ENCODE data around the gene SPATC1L.

SPATC1L gene

DNA sequence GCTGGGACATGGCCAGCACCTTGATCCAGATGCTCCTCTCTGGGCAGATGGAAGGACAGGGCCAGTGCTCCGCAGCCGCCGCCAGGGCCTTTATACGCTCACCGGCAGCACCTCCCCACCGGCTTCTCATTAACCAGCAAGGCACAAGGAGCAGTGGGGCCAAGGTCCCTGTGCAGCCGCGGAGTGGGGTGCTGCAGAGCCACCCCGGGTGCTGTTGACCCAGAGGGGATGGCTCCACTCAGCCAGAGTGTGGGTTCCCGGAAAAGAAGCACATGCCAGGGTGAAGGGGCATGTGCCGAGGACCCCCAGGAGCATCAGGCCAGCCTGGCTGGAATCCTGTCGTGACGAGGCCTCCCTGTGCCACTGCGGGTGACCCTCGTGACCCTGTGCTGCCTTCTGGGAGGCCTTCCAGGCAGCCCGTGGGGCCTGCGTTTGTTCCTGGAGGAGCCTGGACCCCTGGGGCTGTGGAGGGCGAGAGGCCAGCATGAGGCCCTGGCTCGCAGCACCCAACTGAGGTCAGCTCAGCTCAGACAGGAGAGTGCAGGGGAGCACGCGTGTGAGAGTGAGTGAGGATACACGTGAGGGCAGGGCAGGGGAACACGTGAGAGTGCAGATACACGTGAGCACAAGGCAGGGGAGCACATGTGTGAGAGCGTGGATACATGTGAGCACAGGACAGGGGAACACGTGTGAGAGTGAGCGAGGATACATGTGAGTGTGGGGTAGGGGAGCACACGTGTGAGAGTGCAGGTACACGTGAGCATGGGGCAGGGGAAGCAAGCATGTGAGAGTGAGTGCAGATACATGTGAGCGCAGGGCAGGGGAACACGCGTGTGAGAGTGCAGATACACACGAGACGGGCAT lies 28.5 kb downstream of the SPATC1L start, which contains the start of gene FTCD:
Gene FTCD (minus strand): TSS at position 66 of the 864 bp plus-strand sequence. CDS start 56 bp downstream, at position 10.
- peak within 1 kb of the TSS in 1 of 2 experiments; percentile 72 for H3K14ac ChIP-seq (ENCODE audit: low read length in 2 of 2)
- H3K4ac ChIP-seq (ENCODE audit: low read depth in 1 of 2, low read length in 2 of 2): no peak within 1 kb of the TSS
- DNase-seq: no peak
- H3K18ac ChIP-seq (ENCODE audit: low read depth in 1 of 2, low read length in 2 of 2): peak within 1 kb of the TSS in 1 of 2 experiments; percentile 34
- H3K4me3 ChIP-seq (ENCODE audit: insufficient read depth in 1 of 2, low read depth in 1 of 2, low read length in 2 of 2): no peak within 1 kb of the TSS
- no peaks in the 10 kb centered on the region for H3K9me3 ChIP-seq (ENCODE audit: control insufficient read depth, low read length)
- peaks cover 0 to under 1% of the 10 kb centered on the region in 2 experiments for H3K27me3 ChIP-seq (ENCODE audit: control insufficient read depth in 1 of 2, insufficient read depth in 1 of 2, low read length in 2 of 2)
- no peak within 1 kb of the TSS for H3K9ac ChIP-seq (ENCODE audit: low read length)
- H3K36me3 ChIP-seq (ENCODE audit: control insufficient read depth in 1 of 2, insufficient read depth in 2 of 2, low read depth in 1 of 2, low read length in 2 of 2): peaks cover 4 to 30% of the 10 kb centered on the region in 2 experiments
- no peak within 1 kb of the TSS for H2BK12ac ChIP-seq (ENCODE audit: low read length in 2 of 2)
- H2AK5ac ChIP-seq (ENCODE audit: low read length, severe bottlenecking): no peak within 1 kb of the TSS
- H4K8ac ChIP-seq (ENCODE audit: low read length): no peak within 1 kb of the TSS
- H3K4me1 ChIP-seq (ENCODE audit: control insufficient read depth, insufficient read depth, low read depth, low read length): peaks cover 22% of the 10 kb centered on the region
- H3K4me2 ChIP-seq (ENCODE audit: low read length, poor library complexity, severe bottlenecking): no peak within 1 kb of the TSS
- no peak within 1 kb of the TSS for H2AFZ ChIP-seq (ENCODE audit: low read depth, low read length)
- H3K79me1 ChIP-seq (replicated peaks; ENCODE audit: low read length, poor library complexity, severe bottlenecking): peaks cover 2% of the 10 kb centered on the region
- H3K23ac ChIP-seq (ENCODE audit: low read length in 2 of 2): no peak within 1 kb of the TSS
- H3K27ac ChIP-seq (ENCODE audit: low read length, poor library complexity, severe bottlenecking): no peak within 1 kb of the TSS
- 89% methylated on average over 34 of the region's 34 CpGs for WGBS
- no peak within 1 kb of the TSS for H2BK120ac ChIP-seq (ENCODE audit: low read depth, low read length)
- no peak within 1 kb of the TSS for H2BK5ac ChIP-seq (ENCODE audit: low read depth, low read length, poor library complexity, severe bottlenecking)
- no peak within 1 kb of the TSS for H2BK15ac ChIP-seq (ENCODE audit: low read depth, poor library complexity, severe bottlenecking)
- peak within 1 kb of the TSS; percentile 35 for H4K91ac ChIP-seq (ENCODE audit: low read length)

DNA sequence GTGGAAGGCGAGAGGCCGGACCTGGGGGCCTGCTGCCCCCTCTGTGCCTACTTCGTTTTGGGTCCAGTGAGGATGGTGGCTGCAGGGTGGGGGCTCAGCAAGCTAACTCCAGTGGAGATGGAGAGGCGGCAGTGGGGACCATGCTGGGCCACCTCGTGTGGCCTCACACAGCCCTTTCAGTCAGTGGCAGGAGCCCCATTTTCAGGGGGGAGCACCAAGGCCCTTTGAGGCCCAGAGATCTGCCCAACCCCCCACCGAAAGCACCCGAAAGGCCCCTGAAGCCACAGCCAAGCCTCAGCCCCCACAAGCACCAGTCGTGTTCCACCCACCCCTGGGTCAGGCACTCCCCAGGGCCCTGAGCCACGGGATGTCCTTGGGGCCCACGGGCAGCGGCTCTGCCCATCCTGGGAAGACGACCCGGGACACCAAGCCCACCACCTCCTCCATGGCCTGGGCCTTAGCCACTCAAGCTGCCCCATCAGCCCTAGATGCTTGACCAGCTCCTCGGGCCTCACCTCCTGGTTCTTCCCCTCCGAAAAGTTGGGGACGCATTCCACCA lies 29.2 kb downstream of the SPATC1L start:
- Histone ChIP-seq H3K4me1 (ENCODE audit: control insufficient read depth, insufficient read depth, low read depth, low read length) (peaks cover 25% of the 10 kb centered on the region), H2BK15ac (ENCODE audit: low read depth, poor library complexity, severe bottlenecking) (no peak overlapping the region), H2BK5ac (ENCODE audit: low read depth, low read length, poor library complexity, severe bottlenecking) (no peak overlapping the region), H3K36me3 (ENCODE audit: control insufficient read depth in 1 of 2, insufficient read depth in 2 of 2, low read depth in 1 of 2, low read length in 2 of 2) (peaks cover 4 to 23% of the 10 kb centered on the region in 2 experiments), H3K79me1 (replicated peaks; ENCODE audit: low read length, poor library complexity, severe bottlenecking) (no peaks in the 10 kb centered on the region), H2AK5ac (ENCODE audit: low read length, severe bottlenecking) (no peak overlapping the region), H3K18ac (ENCODE audit: low read depth in 1 of 2, low read length in 2 of 2) (no peak overlapping the region), H3K27me3 (ENCODE audit: control insufficient read depth in 1 of 2, insufficient read depth in 1 of 2, low read length in 2 of 2) (peaks cover 0 to 7% of the 10 kb centered on the region in 2 experiments), H3K9ac (ENCODE audit: low read length) (no peak overlapping the region), H3K4me2 (ENCODE audit: low read length, poor library complexity, severe bottlenecking) (no peak overlapping the region), H3K23ac (ENCODE audit: low read length in 2 of 2) (no peak overlapping the region), H3K14ac (ENCODE audit: low read length in 2 of 2) (no peak overlapping the region), H2BK120ac (ENCODE audit: low read depth, low read length) (no peak overlapping the region), H3K4me3 (ENCODE audit: insufficient read depth in 1 of 2, low read depth in 1 of 2, low read length in 2 of 2) (no peak overlapping the region), H3K4ac (ENCODE audit: low read depth in 1 of 2, low read length in 2 of 2) (no peak overlapping the region), H4K8ac (ENCODE audit: low read length) (no peak overlapping the region), H2BK12ac (ENCODE audit: low read length in 2 of 2) (no peak overlapping the region), H4K91ac (ENCODE audit: low read length) (no peak overlapping the region), H3K27ac (ENCODE audit: low read length, poor library complexity, severe bottlenecking) (no peak overlapping the region), H2AFZ (ENCODE audit: low read depth, low read length) (no peak overlapping the region), H3K9me3 (ENCODE audit: control insufficient read depth, low read length) (no peaks in the 10 kb centered on the region)
- no peak for DNase-seq
- WGBS: 94% methylated on average over 16 of the region's 16 CpGs

DNA sequence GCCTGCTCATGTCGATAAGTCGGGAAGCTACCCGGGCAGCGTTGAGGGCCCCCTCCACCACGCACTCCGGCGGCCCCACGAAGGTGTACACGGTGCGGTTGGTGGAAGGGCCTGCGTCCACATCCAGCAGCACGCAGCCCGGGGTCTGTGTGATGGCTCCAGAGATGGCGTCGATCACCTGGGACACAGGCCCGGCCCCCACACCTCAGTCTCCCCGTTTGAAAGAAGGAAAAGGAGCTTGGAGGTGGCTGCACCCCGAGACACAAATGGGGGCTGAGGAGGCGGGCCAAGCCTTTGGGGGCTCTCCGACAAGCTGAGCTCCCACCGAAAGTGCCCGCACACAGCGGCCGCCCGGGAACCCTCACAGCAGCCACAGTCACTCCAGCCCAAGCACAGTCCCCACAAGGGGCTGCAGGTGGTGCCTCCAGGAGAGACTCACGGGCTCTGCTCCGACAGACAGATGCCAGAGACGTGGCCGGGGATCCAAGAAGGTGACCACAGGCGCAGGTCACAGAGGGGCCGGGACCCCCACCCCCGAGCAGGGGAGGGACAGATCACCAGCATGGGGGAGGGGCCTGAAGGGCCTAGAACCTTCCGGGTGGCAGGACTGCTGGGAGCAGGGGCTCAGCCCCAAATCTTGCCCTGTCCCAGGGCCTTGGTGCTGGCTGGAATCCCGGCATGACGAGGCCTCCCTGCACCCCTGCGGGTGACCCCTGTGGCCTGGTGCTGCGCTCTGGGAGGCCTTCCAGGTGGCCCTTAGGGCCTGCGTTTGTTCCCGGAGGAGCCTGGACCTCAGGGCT lies 29.9 kb downstream of the SPATC1L start:
- Histone ChIP-seq H3K14ac (ENCODE audit: low read length in 2 of 2) (no peak overlapping the region), H2AFZ (ENCODE audit: low read depth, low read length) (no peak overlapping the region), H2BK12ac (ENCODE audit: low read length in 2 of 2) (peak overlapping the region in 1 of 2 experiments; percentile 18), H3K27me3 (ENCODE audit: control insufficient read depth in 1 of 2, insufficient read depth in 1 of 2, low read length in 2 of 2) (peaks cover 0 to 14% of the 10 kb centered on the region in 2 experiments), H3K4me2 (ENCODE audit: low read length, poor library complexity, severe bottlenecking) (no peak overlapping the region), H3K36me3 (ENCODE audit: control insufficient read depth in 1 of 2, insufficient read depth in 2 of 2, low read depth in 1 of 2, low read length in 2 of 2) (peaks cover 4 to 16% of the 10 kb centered on the region in 2 experiments), H3K27ac (ENCODE audit: low read length, poor library complexity, severe bottlenecking) (no peak overlapping the region), H3K4me1 (ENCODE audit: control insufficient read depth, insufficient read depth, low read depth, low read length) (peaks cover 25% of the 10 kb centered on the region), H3K9ac (ENCODE audit: low read length) (no peak overlapping the region), H2BK120ac (ENCODE audit: low read depth, low read length) (no peak overlapping the region), H2BK15ac (ENCODE audit: low read depth, poor library complexity, severe bottlenecking) (no peak overlapping the region), H2AK5ac (ENCODE audit: low read length, severe bottlenecking) (no peak overlapping the region), H3K18ac (ENCODE audit: low read depth in 1 of 2, low read length in 2 of 2) (no peak overlapping the region), H3K23ac (ENCODE audit: low read length in 2 of 2) (no peak overlapping the region), H2BK5ac (ENCODE audit: low read depth, low read length, poor library complexity, severe bottlenecking) (no peak overlapping the region), H4K91ac (ENCODE audit: low read length) (peak overlapping the region; percentile 35), H3K79me1 (replicated peaks; ENCODE audit: low read length, poor library complexity, severe bottlenecking) (no peaks in the 10 kb centered on the region), H3K4ac (ENCODE audit: low read depth in 1 of 2, low read length in 2 of 2) (no peak overlapping the region), H4K8ac (ENCODE audit: low read length) (peak overlapping the region; percentile 7), H3K9me3 (ENCODE audit: control insufficient read depth, low read length) (no peaks in the 10 kb centered on the region), H3K4me3 (ENCODE audit: insufficient read depth in 1 of 2, low read depth in 1 of 2, low read length in 2 of 2) (no peak overlapping the region)
- DNase-seq: no peak
- WGBS: 94% methylated on average over 39 of the region's 39 CpGs
